ENCODE measurements around the gene PTMA.
"Not testable (repeated sequence)": the region's sequence is repeated elsewhere in the genome, so short reads cannot be mapped to it uniquely, and the experiment has no call there.

PTMA gene

DNA sequence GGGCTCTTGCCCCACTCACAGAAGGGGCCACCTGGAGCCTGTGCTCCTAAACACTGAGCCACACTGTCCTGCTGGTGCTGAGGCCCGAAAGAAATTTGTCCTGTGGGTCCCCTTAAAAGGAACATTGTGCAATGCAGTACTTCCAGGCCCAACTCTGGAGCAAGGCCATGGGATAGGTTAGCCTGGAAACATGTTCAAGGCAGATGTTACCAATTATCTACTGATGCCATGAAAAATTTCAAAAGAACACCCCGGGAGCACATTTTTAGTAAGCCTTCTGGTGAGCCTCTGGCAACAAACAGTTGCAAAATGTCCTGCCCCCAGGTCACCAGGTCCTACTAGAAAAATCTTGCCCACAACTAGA, 12.3 kb upstream of the PTMA start:
- no peak for DNase-seq (ENCODE audit: low read depth in 2 of 2)

DNA sequence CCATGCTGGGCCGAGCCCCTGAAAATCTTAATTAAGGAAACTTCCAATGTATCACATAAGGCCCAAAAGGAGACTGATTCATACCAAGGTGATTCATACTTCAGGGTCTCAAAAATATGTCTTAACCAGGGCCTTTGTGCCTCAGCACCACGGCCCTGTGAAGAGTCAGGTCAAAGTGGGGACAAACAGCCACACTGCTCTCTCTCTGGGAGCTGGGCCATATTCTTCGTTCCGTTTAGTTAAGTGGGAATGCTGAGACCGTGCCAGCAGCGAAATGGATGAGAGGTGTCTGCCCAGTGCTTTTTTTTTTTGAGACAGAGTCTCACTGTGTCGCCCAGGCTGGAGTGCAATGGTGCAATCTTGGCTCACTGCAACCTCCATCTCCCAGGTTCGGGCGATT, 9.3 kb upstream of the PTMA start:
- DNase-seq (ENCODE audit: low read depth in 2 of 2), result no peak

GRCh38 chr2:231701456-231702373, 6.6 kb upstream of the PTMA start:
- DNase-seq (ENCODE audit: low read depth in 2 of 2), result no peak

- no peak for DNase-seq (ENCODE audit: low read depth in 2 of 2)
These were observed 4.3 kb upstream of the PTMA start for GRCh38 chr2:231704017-231704416.

DNA sequence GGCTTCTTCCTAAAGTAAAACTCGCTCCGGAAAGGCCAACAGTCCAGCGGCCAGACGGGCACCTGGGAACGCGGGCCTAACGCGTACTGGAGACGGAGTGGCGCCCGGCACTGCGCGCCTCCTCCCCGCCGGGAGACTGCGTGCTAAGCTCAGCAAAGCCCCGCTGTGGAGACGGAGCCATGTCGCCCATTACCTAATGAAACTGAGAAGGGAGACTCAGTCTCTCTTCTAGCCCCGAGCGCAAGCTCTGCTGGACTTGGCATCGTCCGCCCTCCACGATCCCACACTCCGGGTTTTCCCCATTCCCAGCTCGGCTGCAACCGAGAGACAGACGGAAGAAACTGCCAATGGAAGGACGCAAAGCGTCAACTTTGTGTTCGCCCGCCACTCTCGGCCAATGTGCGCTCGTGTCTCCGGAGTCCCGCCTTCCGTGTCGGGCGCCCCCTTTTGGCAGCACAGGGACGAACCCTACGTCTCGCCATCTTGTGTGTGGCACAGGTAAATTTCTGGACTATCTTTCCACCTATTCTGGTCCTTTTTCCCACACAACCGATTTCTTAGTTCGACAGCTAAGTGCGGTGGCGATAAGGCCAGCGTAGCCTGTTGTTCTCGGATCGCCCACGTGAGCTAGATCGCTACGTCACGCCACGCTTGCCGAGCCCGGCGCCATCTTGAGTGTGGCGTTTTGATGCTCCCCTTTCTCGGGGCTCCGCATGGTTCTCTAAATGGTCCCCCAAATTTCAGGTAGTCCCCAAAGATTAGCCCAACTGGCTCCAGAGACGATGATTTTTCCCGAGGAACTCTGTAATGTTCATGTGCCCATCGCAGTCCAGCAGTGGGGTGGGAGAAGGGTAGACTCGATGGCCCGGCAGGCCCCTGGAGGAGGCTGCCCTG, 1.3 kb upstream of the PTMA start:
- DNase-seq (ENCODE audit: low read depth in 2 of 2), result peak; percentile 93 to 95

GRCh38 chr2:231707625-231707926, 749 bp upstream of the PTMA start:
- DNase-seq (ENCODE audit: low read depth in 2 of 2), result peak in 1 of 2 experiments; percentile 28

GRCh38 chr2:231708773-231709635, 679 bp downstream of the PTMA start:
- DNase-seq (ENCODE audit: low read depth in 2 of 2), result peak in 1 of 2 experiments; percentile 46

GRCh38 chr2:231709636-231709980, 1.3 kb downstream of the PTMA start:
- DNase-seq (ENCODE audit: low read depth in 2 of 2), result no peak

GRCh38 chr2:231709981-231710798, 1.9 kb downstream of the PTMA start:
- DNase-seq (ENCODE audit: low read depth in 2 of 2), result peak; percentile 63 to 70

DNA sequence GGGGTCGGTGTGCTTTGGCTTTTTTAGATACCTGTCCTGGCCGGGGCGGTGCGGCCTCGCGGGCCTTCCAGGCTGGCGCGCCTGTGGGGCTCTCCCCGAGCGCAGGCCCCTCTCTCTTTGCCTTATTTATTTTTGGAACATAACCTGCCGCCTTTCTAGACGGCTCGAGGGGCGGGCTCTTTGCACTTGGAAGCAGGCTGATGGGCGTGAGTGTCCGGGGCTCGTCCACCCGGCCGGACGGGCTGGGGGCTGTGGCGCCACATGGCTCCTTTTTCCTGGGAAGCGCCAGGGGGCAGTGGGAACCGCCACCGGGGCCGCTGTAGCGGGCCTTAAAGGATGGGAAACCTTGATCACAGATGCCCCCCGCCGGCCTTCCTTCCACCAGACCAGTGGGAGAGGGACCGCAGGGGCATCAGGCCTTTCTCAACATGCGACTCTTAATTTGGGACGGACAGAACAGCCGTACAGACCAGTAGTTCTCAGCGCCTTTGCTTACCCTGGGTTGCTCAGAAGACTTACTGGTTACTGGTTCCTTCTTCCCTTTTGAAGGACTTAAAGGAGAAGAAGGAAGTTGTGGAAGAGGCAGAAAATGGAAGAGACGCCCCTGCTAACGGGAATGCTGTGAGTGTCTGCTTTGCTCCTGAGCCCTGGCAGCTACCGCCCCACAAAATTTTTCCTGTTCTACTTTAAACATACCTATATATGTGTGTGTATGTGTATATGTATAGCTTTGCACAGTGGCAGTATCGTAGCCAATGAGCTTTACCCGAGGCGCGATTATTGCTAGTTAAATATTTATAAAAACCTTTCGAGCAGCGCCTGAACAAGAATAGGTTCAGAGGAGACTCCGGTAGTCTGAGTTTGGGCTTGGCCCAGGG, 2.7 kb downstream of the PTMA start:
- DNase-seq (ENCODE audit: low read depth in 2 of 2), result peak in 1 of 2 experiments; percentile 24

- DNase-seq (ENCODE audit: low read depth in 2 of 2), result no peak
These were observed 3.5 kb downstream of the PTMA start for GRCh38 chr2:231711677-231712450.

- DNase-seq (ENCODE audit: low read depth in 2 of 2), result peak in 1 of 2 experiments; percentile 34
These were observed 4.2 kb downstream of the PTMA start for GRCh38 chr2:231712451-231713021.

DNA sequence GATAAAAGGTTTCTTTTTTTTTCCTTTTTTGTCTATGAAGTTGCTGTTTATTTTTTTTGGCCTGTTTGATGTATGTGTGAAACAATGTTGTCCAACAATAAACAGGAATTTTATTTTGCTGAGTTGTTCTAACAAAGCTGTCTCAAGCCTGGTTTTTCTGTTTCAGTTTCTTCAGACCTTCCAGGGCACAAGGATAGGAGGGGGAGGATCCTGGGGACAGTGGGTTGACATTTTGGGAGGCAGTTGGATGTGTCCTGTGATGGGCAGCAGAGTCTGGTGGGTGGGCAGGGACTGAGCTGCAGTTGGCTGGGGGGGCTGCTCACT, 5.0 kb downstream of the PTMA start:
- DNase-seq (ENCODE audit: low read depth in 2 of 2), result not testable (repeated sequence)

GRCh38 chr2:231713730-231714638, 5.7 kb downstream of the PTMA start:
- DNase-seq (ENCODE audit: low read depth in 2 of 2), result peak; percentile 72 to 91

- peak; percentile 62 to 89 for DNase-seq (ENCODE audit: low read depth in 2 of 2)
These were observed 6.5 kb downstream of the PTMA start for GRCh38 chr2:231714639-231715498.

GRCh38 chr2:231715499-231715837, 7.1 kb downstream of the PTMA start:
- DNase-seq (ENCODE audit: low read depth in 2 of 2), result no peak

DNA sequence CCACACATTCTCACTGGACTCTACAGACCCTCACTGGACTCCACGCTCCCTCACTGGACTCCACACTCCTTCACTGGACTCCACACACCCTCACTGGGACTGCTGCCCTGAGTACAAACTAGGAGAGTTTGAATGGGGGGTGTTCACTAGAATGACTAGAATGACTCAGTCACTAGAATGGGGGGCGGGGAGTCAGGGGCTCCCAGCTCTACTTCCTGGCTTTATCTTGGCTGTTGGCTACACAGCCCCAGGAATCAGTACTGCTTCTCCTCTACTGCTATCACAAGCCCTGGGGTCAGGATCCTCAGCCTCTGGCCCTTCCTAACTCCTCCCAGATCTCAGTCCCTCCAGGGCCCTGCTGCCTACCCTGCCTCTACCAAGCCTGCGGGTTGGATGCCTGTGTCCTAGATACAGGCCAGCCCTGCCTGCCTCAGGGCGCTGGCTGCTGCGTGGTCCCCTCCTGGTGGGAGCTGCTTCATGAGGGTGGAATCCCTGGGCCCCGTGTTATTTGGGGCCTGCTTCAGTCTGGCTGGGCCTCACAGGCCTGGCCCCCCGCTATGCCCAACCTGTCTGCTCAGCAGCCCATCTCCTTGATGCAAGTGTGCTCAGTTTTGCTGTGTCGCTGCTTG, 7.8 kb downstream of the PTMA start:
- DNase-seq (ENCODE audit: low read depth in 2 of 2), result no peak
